Caco-2 (cell line): ENCODE data around the gene TMPRSS15. TPM values are rescaled to one million over a fixed set of nuclear protein-coding genes. Genes with fewer than 3 reads are reported as not detected.

ENCODE experiments used
- BruUV-seq: library from RNA; stranded (reverse); fragments of 400-500 nt; replicated peaks from 2 replicates; lab custom pipeline; 2021; lab: Mats Ljungman, UMichigan
- CTCF ChIA-PET: fragments of 300-600 bp; sonication (Branson Sonifier 250); formaldehyde crosslinking; loops from one replicate; lab custom pipeline; 2022; ENCODE audit warnings: antibody characterized with exemption; lab: Charles Lee
- POLR2A ChIA-PET: fragments of 300-600 bp; sonication (Branson Sonifier 250); formaldehyde crosslinking; loops from one replicate; lab custom pipeline; 2022; ENCODE audit warnings: antibody characterized with exemption; lab: Charles Lee
- DNase-seq, 2 experiments: peaks; one replicate each; pipeline versions ENCODE4 v3.0.0 to v3.0.0-alpha.2; 2020 to 2022
- H3K27me3 ChIP-seq: replicated peaks from 2 replicates; pipeline ENCODE4 v1.6.0; 2011; ENCODE audit warnings: low read length; ENCODE audit not compliant: control insufficient read depth, insufficient read depth
- H3K36me3 ChIP-seq: 2 replicates; pipeline ENCODE4 v1.5.1; 2011; ENCODE audit warnings: low read length; ENCODE audit not compliant: control insufficient read depth, insufficient read depth
- H3K4me1 ChIP-seq: fragments of 250-450 bp; sonication (Bioruptor Pico); 2 replicates; pipeline ENCODE4 v1.5.1; 2020; ENCODE audit warnings: mild to moderate bottlenecking
- H3K4me3 ChIP-seq: 2 replicates; pipeline ENCODE4 v1.5.1; 2011; ENCODE audit warnings: low read depth, mild to moderate bottlenecking, control low read depth, low read length
- H3K9me3 ChIP-seq: fragments of 250-450 bp; sonication (Bioruptor Pico); 2 replicates; pipeline ENCODE4 v1.5.1; 2020; ENCODE audit warnings: mild to moderate bottlenecking, moderate library complexity
- H3K27ac Mint-ChIP-seq: one replicate; pipeline ENCODE4 v1.8.0; 2022; ENCODE audit warnings: mixed read lengths; ENCODE audit not compliant: unreplicated experiment
- H3K27me3 Mint-ChIP-seq: one replicate; pipeline ENCODE4 v1.8.0; 2022; ENCODE audit warnings: mixed read lengths; ENCODE audit not compliant: insufficient read depth, unreplicated experiment
- H3K36me3 Mint-ChIP-seq: one replicate; pipeline ENCODE4 v1.8.0; 2022; ENCODE audit warnings: mild to moderate bottlenecking, mixed read lengths; ENCODE audit not compliant: insufficient read depth, unreplicated experiment
- H3K4me1 Mint-ChIP-seq: one replicate; pipeline ENCODE4 v1.8.0; 2022; ENCODE audit warnings: low read depth, mixed read lengths; ENCODE audit not compliant: unreplicated experiment
- H3K4me3 Mint-ChIP-seq: one replicate; pipeline ENCODE4 v1.8.0; 2022; ENCODE audit warnings: mild to moderate bottlenecking, moderate library complexity, mixed read lengths; ENCODE audit not compliant: unreplicated experiment
- H3K9me3 Mint-ChIP-seq: one replicate; pipeline ENCODE4 v1.8.0; 2022; ENCODE audit warnings: mixed read lengths; ENCODE audit not compliant: unreplicated experiment
- CTCF ChIP-seq, 2 experiments: fragments of 200-600 bp in 1 of 2; IDR thresholded peaks; 1 replicate in 1 of 2; 2 replicates in 1 of 2; pipeline versions ENCODE4 v1.5.1 to v1.8.0; 2011 to 2022; ENCODE audit warnings: antibody characterized with exemption in 1 of 2, control low read depth in 1 of 2, inconsistent platforms in 1 of 2, low read depth in 1 of 2, low read length in 1 of 2, mild to moderate bottlenecking in 1 of 2, moderate library complexity in 1 of 2; ENCODE audit not compliant: insufficient read depth in 1 of 2, severe bottlenecking in 1 of 2, unreplicated experiment in 1 of 2
- intact Hi-C: fragments of 100-400 bp; cut with micrococcal nuclease; formaldehyde crosslinking; loops from one replicate; pipeline ENCODE4 v1.10.0; 2022; ENCODE audit not compliant: unreplicated experiment
- total RNA-seq: library from RNA; stranded (reverse); gene quantifications from 2 replicates; pipeline ENCODE4 v1.2.3, GENCODE V29; 2022

The TMPRSS15 gene
- total RNA-seq, 1 experiment from 2014 or later, result not detected

DNA sequence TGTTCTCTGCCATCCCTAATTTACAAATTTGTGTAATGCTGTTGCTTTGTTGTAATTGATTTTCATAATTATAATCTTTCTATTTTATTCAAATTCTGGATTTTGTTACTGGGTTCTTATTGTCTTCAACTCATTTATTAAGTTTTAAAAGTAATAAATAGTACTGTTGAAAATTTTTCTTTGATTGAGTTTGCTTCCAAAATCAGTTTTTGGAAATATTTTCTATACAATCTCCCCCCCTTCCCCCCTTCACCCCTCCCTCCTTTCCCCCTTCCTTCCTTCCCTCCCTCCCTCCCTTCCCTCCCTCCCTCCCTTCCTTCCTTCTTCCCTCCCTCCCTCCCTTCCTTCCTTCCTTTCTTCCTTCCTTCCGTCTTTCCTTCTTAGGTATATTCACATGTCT lies 6.0 kb upstream of the TMPRSS15 start:
- Histone ChIP-seq H3K9me3 (no peaks in the 10 kb centered on the region), H3K4me1 (no peaks in the 10 kb centered on the region), H3K36me3 (no peaks in the 10 kb centered on the region), H3K4me3 (no peak overlapping the region), H3K27me3 (no peaks in the 10 kb centered on the region)
- H3K36me3 Mint-ChIP-seq, result no peaks in the 10 kb centered on the region
- DNase-seq, result no peak
- H3K4me3 Mint-ChIP-seq, result no peak overlapping the region
- peaks cover 2% of the 10 kb centered on the region for H3K27me3 Mint-ChIP-seq
- no peaks in the 10 kb centered on the region for H3K9me3 Mint-ChIP-seq
- ChIA-PET CTCF (no interaction called here), POLR2A (no interaction called here)
- no peak overlapping the region for H3K27ac Mint-ChIP-seq
- no peak for TF ChIP-seq CTCF (IDR thresholded peaks at IDR 0.05; ENCODE audit: insufficient read depth in 1 of 2, low read depth in 1 of 2, low read length in 1 of 2, severe bottlenecking in 1 of 2, unreplicated experiment in 1 of 2)
- no TSS peak for BruUV-seq
- intact Hi-C loops, result no loop called here
- H3K4me1 Mint-ChIP-seq, result peaks cover 6% of the 10 kb centered on the region

DNA sequence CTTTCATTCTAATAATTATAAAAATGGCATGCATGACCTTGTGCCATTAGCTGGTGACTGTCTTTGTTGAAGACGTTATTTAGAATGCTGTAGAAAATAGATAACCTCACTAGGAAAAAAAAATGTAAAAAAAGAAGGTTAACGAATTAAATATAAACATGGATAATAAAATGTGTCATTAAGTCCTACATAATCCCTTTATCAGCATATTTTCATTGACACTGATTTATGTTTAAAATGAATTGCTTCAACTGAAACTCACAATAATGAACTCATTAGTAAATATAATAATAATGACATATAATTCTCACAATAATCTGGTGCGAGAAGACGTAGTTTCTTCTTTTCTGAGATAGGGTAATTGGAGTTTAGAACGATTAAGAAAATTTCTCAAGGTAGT lies 4.7 kb downstream of the TMPRSS15 start:
- POLR2A ChIA-PET, result no interaction called here
- Histone ChIP-seq H3K9me3 (no peaks in the 10 kb centered on the region), H3K4me3 (no peak overlapping the region), H3K27me3 (no peaks in the 10 kb centered on the region), H3K4me1 (no peaks in the 10 kb centered on the region), H3K36me3 (no peaks in the 10 kb centered on the region)
- Mint-ChIP-seq H3K36me3 (no peaks in the 10 kb centered on the region), H3K9me3 (no peaks in the 10 kb centered on the region), H3K27ac (no peak overlapping the region), H3K4me3 (no peak overlapping the region), H3K27me3 (no peaks in the 10 kb centered on the region), H3K4me1 (no peaks in the 10 kb centered on the region)
- TF ChIP-seq CTCF (IDR thresholded peaks at IDR 0.05; ENCODE audit: insufficient read depth in 1 of 2, low read depth in 1 of 2, low read length in 1 of 2, severe bottlenecking in 1 of 2, unreplicated experiment in 1 of 2), result no peak
- CTCF ChIA-PET, result no interaction called here
- no TSS peak for BruUV-seq
- no peak for DNase-seq
- intact Hi-C loops, result no loop called here

GRCh38 chr21:18387994-18388393 lies 15.6 kb downstream of the TMPRSS15 start:
- no peaks in the 10 kb centered on the region for H3K9me3 ChIP-seq
- Mint-ChIP-seq H3K36me3 (peaks cover 5% of the 10 kb centered on the region), H3K27me3 (peaks cover 2% of the 10 kb centered on the region), H3K4me3 (no peak overlapping the region), H3K4me1 (no peaks in the 10 kb centered on the region), H3K9me3 (no peaks in the 10 kb centered on the region), H3K27ac (no peak overlapping the region)
- CTCF ChIA-PET, result no interaction called here
- no TSS peak for BruUV-seq
- intact Hi-C loops, result no loop called here
- POLR2A ChIA-PET, result no interaction called here
- no peak for TF ChIP-seq CTCF (IDR thresholded peaks at IDR 0.05; ENCODE audit: insufficient read depth in 1 of 2, low read depth in 1 of 2, low read length in 1 of 2, severe bottlenecking in 1 of 2, unreplicated experiment in 1 of 2)
- no peak for DNase-seq
- no peaks in the 10 kb centered on the region for H3K27me3 ChIP-seq
- no peak overlapping the region for H3K4me3 ChIP-seq
- H3K36me3 ChIP-seq, result no peaks in the 10 kb centered on the region
- H3K4me1 ChIP-seq, result no peaks in the 10 kb centered on the region
